ENCODE results near the gene COL21A1. TPM values are rescaled to one million over a fixed set of nuclear protein-coding genes. Genes with fewer than 3 reads are reported as not detected.

Gene COL21A1
- total RNA-seq, 1 donor = 19.2 TPM

GRCh38 chr6:56009636-56010035 lies 237.7 kb downstream of the COL21A1 start:
- H3K79me2 ChIP-seq (ENCODE audit: insufficient read depth, low read length) = no peaks in the 10 kb centered on the region
- no peaks in the 10 kb centered on the region for H3K27me3 ChIP-seq (ENCODE audit: insufficient read depth, low read length)
- H3K4me3 ChIP-seq (ENCODE audit: insufficient read depth, low read length) = no peak overlapping the region
- peak; percentile 69 for DNase-seq (ENCODE audit: insufficient read length, low spot score, missing footprints)
- no peak overlapping the region for H3K27ac ChIP-seq (ENCODE audit: low read depth, low read length)
- H2AFZ ChIP-seq (ENCODE audit: low read length) = no peak overlapping the region
- no peaks in the 10 kb centered on the region for H3K9me3 ChIP-seq (ENCODE audit: low read depth, low read length)
- TF ChIP-seq CTCF (IDR thresholded peaks at IDR 0.05; ENCODE audit: extremely low read depth, low read depth, low read length) = no peak
- no peaks in the 10 kb centered on the region for H4K20me1 ChIP-seq (ENCODE audit: insufficient read depth, low read length)
- peak overlapping the region; percentile 8 for H3K4me2 ChIP-seq (ENCODE audit: insufficient read depth, low read length)
- no peaks in the 10 kb centered on the region for H3K36me3 ChIP-seq (ENCODE audit: insufficient read depth, low read length)
- H3K4me1 ChIP-seq (ENCODE audit: insufficient read depth, low read length) = peaks cover 11% of the 10 kb centered on the region

Small RNAs within 50 kb of the gene (small RNA-seq; reads per million reads assigned to genes)
- gene DHFRP6 = not detected

All from osteoblast (primary cell).